ENCODE measurements around the gene RGS16.

DNA sequence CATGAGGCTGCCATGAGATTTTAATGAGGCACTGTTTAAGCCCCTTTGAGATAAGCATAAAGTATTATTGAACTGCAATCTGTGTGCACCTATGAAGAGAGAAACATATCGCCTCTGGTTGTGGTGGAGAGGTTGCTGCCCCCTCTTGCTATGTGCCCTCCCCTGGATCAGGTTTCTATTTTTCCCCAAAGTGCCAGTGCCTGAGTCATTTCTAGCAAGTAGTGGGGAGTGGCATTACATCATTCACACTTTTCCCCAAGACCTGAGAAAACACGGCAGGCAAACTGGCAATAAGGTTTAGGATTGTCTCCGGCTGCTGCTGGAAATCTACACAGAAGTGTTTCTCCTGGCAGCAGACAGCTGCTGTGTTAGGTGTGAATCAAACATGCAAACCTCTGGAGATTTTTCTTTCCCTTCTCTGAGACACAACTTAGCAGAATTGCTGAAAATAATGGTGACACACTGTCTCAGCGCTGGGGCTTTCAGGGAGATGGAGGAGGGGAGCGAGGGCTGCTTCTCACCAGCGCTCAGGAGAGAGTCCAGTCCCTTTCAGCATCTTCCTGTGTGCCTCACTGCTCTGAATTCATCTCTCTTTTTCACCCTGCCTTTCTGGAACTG, 13.7 kb upstream of the RGS16 start:
- TF ChIP-seq NFYC (CRISPR knock-in tag; IDR thresholded peaks at IDR 0.05) (no peak), POLR2AphosphoS5 (IDR thresholded peaks at IDR 0.05; ENCODE audit: low read depth, low read length) (no peak), RAD21 (CRISPR knock-in tag; IDR thresholded peaks at IDR 0.05) (no peak), PHF20 (CRISPR knock-in tag; IDR thresholded peaks at IDR 0.05) (no peak), NR2F2 (IDR thresholded peaks at IDR 0.05; ENCODE audit: borderline replicate concordance, low read depth) (no peak), ZNF121 (CRISPR knock-in tag; IDR thresholded peaks at IDR 0.05) (no peak)
- TF ChIP-seq, protein P1, sequence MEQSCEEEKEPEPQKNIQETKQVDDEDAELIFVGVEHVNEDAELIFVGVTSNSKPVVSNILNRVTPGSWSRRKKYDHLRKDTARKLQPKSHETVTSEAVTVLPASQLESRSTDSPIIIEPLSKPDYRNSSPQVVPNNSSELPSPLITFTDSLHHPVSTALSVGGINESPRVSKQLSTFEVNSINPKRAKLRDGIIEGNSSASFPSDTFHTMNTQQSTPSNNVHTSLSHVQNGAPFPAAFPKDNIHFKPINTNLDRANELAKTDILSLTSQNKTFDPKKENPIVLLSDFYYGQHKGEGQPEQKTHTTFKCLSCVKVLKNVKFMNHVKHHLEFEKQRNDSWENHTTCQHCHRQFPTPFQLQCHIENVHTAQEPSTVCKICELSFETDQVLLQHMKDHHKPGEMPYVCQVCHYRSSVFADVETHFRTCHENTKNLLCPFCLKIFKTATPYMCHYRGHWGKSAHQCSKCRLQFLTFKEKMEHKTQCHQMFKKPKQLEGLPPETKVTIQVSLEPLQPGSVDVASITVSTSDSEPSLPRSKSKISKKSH (CRISPR knock-in tag; IDR thresholded peaks at IDR 0.05; ENCODE audit: borderline replicate concordance) = no peak
